Activated CD4-positive, alpha-beta T cell treated with anti-CD3 and anti-CD28 coated beads, Interleukin-2, Interleukin-6, amounts not matched to agents 100 ng/mL and 50 ng/mL, durations not matched to agents 16 hours and 8 hours (primary cell): ENCODE results near the gene MAGEA4.
"Not testable (repeated sequence)": the region's sequence is repeated elsewhere in the genome, so short reads cannot be mapped to it uniquely, and the experiment has no call there.

Source experiments
- DNase-seq: peaks from one replicate; pipeline ENCODE4 v3.0.0-alpha.2; 2020

MAGEA4 gene, protein sequence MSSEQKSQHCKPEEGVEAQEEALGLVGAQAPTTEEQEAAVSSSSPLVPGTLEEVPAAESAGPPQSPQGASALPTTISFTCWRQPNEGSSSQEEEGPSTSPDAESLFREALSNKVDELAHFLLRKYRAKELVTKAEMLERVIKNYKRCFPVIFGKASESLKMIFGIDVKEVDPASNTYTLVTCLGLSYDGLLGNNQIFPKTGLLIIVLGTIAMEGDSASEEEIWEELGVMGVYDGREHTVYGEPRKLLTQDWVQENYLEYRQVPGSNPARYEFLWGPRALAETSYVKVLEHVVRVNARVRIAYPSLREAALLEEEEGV

DNA sequence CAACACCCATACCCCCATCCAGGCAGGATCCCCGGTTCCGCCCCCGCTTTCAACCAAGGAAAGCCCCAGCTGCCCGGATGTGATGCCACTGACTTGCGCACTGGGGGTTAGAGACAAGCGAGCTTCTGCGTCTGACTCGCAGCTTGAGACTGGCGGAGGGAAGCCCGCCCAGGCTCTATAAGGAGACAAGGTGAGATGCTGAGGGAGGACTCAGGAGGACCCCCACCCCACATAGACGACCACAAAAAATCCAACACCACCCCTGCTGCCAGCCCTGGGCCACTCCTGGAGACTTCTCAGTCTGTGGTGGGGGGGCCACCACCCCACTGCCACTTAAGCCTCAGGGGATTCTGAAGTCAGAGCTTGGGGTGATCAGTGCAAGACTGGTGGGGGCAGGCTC is at the start of gene MAGEA4:
MAGEA4 (plus strand) TSS at position 110 of the 400 bp plus-strand sequence. CDS start 10,776 bp downstream, outside the sequence.
- no peak for DNase-seq

DNA sequence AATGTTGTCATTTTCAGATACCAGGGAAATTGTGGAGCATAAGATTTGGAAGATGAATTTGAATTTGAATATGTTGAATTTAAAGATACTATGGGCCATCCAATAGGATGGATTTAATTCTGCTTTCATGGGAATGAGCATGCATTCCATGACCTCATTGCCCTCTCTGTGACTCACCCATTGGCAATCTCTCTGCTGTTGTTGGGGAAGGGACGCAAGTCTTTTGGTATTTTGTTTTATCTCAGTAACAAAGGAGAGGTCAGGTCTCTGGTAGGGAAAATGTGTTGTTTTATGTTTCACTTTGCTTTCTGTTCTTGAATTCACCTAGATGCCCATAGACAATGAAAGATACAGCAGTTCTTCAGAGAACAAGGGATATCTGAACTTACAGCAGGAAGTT is 42.1 kb upstream of the MAGEA4 start:
- DNase-seq, result no peak

DNA sequence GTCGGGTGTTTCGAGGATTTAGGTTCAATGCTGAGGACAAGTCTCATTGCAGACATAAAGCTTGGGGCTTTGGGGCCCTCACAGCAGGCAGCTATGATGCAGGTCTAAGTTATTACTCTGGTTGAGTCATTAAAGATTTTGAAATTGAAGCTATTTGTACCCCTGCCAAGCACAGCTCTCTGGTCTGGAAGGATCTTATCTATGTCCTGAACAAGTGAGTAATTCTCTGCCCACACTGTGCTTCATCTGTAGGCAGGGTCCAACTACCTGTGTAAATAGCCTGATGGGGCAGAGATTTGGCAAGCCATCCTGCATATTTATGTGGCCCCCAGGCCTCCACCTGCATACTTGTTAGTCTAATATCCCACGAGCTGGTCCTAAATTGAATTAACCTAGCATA is 41.4 kb upstream of the MAGEA4 start:
- no peak for DNase-seq

DNA sequence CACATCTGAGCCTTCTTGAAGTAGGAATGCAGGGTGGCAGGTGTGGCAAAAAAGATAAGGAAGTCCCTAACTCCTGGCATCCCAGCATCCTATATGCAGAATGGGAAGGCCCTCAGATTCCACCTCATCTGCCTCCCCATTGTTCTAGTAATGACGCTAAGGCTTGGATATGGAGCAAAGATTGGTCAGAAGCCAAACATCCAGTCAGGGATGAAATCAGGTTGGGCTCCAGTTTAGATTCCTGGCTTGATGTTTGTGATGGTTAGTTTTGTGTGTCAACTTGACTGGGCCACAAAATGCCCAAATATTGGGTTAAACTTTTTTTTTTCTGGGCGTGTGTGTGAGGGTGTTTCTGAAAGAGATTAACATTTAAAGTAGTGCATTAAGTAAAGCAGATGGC is 39.6 kb upstream of the MAGEA4 start:
- DNase-seq, result no peak

DNA sequence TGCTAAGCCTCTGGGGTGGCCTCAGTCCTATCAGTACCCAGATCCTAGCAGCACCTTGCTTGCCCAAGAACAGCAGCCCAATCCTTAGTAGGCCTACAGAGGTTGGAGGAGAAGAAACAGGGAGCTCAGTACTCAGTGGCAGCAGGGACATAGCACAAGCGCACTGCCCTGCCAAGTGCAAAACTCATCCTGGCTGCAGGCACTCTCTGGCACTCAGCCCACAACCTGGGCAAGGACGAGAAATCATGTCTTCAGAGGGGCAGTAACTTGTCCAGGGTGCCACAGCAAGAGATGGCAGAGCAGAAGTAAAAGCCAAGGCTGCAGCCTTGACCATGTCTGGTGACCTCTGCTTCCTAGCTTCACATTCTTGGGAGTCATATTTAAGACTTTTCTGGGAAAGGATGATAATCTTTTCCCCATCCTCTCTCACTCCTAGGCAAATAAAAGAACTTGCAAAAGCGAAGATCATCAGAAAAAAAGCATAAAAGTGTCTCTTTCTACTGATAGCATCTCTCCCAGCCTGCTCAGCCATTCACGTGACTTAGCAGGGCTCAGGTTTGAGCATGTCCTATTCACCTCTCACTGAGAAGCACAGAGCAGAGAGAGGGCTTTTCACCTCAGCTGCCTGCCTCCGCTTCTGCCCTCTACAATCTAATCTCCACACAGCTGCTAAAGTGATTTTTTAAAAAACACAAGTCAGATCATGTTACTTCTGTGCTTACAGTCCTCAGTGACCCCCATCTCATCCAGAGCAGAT is 37.2 kb upstream of the MAGEA4 start:
- DNase-seq, result no peak

DNA sequence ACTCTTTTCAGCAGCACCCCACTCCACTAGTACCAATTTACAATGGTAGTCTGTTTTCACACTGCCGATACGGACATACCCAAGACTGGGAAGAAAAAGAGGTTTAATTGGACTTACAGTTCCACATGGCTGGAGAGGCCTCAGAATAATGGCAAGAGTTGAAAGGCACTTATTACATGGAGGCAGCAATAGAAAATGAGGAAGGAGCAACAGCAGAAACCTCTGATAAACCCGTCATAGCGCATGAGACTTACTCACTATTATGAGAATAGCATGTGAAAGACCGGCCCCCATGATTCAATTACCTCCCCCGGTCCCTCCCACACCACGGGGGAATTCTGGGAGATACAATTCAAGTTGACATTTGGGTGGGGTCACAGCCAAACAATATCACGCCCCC is 34.1 kb upstream of the MAGEA4 start:
- no peak for DNase-seq

DNA sequence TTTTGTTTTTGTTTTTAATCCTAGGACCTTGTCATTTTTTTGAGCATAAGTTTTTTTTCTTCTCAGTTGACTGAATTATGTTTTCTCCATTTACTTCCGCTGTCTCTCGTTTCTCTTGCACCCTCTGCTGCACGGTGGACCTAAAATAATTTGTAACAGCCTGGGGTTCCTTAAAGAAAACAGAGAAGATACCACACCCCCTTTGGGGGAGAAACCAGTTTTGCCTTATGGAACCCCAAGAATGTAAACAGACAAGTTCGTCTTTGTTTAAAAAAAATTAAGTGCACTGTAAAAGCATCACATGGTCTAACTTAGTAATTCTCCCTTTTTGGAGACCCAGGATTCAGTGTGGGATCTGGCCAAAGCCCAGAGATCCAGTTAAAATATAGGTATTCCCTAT is 32.8 kb upstream of the MAGEA4 start:
- no peak for DNase-seq

DNA sequence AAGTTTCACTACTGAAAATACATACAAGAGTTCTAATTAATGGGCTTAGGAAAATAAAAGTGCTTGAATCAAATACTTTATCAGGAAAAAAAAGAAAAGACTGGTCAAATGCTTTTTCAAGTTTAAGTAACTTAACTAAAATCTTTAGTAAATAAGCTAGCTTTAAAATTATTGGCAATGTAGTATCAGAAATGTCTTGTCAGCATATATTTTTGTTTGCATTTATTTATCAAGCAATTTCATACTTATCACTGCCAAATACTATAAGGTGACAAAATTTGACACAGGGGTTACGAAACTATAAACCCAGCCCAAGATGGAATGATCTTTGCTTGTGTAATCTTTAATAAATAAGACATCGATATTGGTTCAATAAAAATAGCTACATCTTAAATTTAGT is 31.8 kb upstream of the MAGEA4 start:
- no peak for DNase-seq

DNA sequence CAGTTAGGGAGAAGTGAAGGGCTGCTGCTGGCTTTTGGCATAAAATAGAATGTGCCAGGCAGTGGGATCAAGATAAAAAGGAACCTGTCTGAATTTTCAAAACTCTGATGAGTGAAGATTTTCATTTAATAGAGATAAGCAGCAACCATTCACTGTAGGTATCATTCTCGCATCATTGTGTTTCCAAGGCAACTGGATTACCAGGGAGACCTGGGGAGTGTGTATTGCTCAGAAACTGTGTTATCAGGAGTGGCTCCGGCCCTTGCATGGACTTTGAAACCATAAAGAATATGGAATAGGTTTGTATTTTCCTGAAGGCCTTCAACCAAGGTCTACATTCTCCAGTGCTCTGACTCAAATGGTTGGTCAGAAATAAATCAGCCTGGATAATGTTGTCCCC is 23.3 kb upstream of the MAGEA4 start:
- no peak for DNase-seq

DNA sequence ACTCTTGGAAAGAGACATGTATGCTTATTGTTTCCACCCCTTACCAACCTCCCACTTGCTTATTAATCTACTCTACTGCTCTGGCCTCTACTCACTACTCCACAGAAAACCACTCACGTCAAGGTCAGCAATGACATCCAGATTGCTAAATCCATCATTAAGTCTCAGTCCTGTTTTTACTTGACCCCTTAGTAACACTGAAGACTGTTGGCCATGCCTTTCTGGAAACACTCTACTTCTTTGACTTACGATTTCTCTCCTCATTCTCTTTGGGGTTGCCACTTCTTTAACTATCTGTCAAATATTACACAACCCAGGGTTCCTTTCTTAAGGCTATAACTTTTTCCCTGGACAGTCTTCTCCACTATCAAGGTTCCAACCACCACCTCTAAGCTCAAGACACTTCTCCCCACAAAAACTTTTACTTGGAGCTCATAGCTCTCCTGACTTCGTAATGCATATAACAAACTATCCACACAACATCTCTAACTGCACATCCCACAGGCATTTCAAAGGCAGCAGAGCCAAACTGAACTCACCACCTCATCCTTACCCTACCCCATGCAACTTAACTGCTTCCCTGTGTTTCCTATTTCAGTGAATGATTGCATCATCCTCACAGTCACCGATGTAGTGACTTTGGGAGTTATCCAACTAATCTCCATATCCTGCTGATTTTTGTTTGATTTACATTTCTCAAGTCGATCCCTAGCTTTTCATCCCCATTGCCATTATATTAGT is 15.8 kb upstream of the MAGEA4 start:
- DNase-seq, result no peak

DNA sequence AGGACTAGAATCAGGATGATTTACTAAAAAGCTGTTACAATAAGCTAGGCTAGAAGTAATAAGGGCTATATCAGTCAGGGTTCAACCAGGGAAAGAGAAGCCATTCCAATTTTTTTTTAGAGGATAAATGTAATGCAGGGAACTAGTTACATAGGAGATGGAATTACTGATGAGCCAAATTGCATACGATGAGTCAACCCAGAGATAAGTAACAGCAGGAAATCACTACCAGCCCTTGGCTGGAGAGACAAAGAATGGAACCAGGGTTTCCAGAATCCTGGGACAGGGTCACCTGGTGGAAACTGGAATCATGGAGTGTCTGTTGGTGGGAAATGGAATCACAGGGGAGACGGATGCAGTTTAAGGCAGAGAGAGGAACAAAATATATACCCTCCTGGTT is 13.1 kb upstream of the MAGEA4 start:
- DNase-seq, result no peak

DNA sequence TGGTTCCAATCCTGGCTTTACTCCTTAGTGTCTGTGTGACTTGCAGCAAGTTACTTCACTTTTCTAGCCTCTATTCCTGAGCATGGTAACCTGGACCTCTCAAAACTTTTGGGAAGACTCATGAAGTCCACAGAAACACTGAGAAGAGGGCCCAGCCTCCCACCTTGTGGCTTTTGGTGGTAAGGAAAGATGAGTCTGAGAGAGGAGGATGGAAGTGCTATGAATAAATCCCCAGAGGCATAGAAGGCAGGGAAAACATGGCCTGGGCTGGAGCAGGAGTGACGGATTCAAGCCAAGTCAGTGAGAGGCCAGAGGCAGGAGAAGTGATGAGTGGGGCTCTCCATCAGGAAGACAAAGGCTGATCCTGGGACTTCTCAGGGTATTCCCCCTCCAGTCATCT is 10.9 kb upstream of the MAGEA4 start:
- DNase-seq, result no peak

DNA sequence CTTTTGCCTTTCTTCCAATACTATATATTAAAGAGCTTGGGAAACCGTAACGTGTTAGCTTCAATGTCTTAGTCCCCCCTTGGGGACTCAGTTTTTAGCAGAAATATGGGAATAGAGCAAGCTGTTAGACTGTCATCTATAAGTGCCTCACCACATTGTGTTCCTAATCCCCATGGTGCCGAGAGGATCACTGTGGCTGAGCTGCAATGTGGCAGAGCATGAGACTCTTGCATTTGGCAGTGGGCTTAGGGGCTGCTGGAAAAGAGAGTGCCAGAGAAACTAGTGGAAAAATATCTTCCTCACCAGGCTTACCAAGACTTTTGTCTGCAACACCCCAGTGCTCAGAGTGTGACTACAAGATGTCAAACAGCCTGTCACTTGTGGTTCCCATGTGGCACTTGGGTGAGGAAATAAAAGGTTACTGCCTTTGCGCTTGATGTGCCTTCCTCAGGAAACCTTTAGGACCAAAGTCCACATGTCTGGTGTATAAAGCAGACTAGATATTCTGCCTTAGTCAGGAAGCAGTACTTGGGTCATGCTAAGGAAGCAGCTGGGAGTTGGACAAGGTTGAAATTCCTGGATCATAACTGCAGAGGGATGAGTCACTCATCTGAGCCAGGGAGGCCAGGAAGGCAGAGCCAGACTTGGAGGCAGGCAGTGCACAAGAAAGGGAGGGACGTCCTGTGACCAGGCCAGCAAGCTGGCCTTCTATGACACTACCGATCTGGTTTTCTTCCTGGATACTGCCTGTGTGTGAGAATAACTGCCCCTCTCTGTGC is 9.7 kb upstream of the MAGEA4 start:
- DNase-seq, result no peak

DNA sequence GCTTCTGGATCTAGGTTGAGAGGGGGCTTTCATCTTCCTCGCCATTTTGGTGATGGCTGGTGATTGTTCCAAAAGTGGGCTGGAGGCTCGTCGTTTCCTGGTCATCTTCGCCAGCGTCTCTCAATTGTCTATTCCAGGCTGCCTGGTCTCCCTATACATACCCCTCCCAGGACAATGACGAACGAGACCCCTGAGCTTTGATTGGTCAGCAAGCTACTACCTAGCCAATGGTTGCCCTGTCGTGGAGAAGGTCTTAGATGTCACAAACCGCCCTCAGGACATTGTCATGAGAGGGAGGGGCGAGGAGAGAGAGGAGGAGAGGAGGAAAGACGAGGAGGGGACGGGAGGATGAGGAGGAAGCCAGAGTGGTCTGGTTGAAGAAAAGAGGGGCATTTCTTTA is 7.7 kb upstream of the MAGEA4 start:
- DNase-seq, result no peak

DNA sequence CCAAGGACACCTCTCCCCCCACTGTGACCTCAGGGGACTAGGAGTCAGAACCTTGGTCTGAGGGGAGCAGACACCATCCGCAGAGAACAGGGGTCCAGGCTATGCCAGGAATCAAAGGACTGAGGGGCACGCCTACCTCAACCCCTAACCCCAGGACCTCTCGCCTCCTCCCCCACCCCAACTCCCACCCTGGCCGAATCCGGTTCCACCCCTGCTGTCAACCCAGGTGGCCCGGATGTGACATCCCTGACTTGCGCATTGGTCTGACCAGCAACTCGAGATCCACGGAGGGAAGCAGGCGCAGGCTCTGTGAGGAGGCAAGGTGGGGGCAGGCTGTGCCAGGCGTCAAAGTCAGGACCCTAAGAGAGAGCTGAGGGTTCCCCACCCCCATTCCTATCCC is 468 bp upstream of the MAGEA4 start:
- no peak for DNase-seq

DNA sequence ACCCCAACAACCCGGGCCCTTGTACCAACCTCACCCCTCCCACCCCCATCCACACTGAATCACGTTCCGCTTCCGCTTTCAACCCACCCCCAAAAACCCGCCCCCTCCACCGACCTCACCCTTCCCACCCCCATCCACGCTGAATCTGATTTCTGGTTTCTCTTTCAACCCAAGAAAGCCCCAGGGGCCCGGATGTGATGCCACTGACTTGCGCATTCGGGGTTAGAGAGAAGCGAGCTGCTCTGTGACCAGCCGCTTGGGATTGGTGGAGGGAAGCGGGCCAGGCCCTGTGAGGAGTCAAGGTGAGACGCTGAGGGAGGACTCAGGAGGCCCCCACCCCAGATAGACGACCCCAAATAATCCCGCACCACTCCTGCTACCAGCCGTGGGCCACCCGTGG is 6.0 kb downstream of the MAGEA4 start:
- DNase-seq, result not testable (repeated sequence)

DNA sequence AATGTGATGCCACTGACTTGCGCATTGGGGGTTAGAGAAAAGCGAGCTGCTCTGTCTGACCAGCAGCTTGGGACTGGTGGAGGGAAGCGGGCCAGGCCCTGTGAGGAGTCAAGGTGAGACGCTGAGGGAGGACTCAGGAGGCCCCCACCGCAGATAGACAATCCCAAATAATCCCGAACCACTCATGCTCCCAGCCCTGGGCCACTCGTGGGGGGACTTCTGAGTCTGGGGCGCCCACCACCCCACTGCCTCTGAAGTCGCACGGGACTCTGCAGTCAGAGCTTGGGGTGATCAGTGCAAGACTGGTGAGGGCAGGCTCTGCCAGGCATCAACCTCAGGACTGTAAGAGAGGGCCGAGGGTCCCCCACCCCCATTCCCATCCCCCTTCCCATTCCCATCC is 6.9 kb downstream of the MAGEA4 start:
- no peak for DNase-seq

DNA sequence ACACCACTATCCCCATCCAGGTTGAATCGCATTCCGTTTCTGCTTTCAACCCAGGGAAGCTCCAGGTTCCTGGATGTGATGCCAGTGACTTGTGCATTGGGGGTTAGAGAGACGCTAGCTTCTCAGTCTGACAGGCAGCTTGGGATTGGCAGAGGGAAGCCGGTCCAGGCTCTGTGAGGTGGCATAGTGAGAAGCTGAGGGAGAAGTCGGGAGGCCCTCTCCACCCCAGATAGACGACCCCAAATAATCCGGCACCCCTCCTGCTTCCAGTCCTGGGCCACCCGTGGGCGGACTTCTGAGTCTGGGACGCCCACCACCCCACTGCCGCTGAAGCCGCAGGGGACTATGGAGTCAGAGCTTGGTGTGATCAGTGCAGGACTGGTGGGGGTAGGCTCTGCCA is 7.4 kb downstream of the MAGEA4 start:
- no peak for DNase-seq

DNA sequence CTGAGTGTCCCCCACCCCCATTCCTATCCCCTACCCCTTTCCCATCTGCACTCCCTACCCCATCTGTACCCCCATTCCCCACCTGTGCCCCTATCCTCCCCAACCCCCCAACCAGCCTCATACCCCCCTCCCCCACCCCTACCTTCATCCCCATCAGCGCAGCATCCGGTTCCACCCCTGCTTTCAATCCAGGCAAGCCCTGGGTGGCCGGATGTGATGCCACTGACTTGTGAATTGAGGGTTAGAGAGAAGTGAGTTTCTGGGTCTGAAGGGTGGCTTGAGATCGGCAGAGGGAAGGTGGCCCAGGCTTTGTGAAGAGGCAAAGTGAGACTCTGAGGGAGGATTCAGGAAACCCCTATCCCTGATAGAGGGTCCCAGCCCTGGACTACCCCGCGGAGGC is 7.8 kb downstream of the MAGEA4 start:
- DNase-seq, result no peak

DNA sequence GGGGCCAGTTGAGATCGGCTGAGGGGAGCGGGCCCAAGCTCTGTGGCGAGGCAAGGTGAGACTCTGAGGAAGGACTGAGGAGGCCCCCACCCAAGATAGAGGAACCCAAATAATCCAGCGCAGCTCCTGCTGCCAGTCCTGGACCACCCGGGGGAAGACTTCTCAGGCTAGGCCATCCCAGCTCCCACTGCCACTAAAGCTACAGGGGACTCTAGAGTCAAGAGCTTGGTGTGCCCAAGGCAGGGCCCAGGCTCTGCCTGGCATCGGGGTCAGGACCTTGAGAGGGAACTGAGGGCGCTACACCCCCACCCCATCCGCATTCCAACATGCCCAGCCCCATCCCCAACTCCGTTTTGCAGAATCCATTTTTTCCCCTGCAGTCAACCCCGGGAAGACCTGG is 8.6 kb downstream of the MAGEA4 start:
- DNase-seq, result no peak

DNA sequence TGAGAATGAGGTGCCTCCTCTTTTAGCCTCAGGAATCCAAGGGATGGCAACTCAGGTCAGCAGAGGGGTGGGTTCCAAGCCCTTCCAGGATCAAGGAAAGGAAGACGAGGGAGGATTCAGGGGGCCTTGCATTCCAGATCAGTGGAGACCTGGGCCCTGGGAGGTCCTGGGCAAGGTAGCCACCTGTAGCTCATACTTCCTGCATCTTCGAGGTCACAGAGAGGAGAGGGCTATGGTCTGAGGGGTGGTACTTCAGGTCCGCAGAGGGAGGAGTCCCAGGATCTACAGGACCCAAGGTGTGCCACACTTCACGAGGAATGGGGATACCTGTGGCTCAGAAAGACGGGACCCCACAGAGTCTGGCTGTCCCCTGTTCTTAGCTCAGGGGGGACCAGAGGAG is 9.2 kb downstream of the MAGEA4 start:
- no peak for DNase-seq

DNA sequence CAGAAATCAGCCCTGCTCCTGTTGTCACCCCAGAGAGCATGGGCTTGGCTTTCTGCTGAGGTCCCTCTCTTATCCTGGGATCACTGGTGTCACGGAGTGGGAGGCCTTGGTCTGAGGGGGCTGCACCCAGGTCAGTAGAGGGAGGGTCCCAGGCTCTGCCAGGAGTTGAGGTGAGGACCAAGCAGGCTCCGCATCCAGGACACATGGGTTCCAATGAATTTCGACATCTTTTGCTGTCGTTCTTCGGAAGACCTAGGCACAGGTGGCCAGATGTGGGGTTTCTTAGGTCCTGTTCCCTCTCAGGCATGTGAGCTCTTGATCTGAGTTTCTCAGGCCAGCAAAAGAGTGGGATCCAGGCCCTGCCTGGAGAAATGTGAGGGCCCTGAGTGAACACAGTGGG is 10.0 kb downstream of the MAGEA4 start:
- no peak for DNase-seq

DNA sequence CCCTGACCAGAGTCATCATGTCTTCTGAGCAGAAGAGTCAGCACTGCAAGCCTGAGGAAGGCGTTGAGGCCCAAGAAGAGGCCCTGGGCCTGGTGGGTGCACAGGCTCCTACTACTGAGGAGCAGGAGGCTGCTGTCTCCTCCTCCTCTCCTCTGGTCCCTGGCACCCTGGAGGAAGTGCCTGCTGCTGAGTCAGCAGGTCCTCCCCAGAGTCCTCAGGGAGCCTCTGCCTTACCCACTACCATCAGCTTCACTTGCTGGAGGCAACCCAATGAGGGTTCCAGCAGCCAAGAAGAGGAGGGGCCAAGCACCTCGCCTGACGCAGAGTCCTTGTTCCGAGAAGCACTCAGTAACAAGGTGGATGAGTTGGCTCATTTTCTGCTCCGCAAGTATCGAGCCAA is 11.0 kb downstream of the MAGEA4 start:
- DNase-seq, result no peak
